DMS114 treated with DMSO at 0.1 percent for 48 hours (cell line): Measurements from ENCODE around the gene XRCC6.
"Not testable (repeated sequence)": the region's sequence is repeated elsewhere in the genome, so short reads cannot be mapped to it uniquely, and the experiment has no call there.

Source experiments
- DNase-seq: peaks from one replicate; lab custom pipeline; 2025; ENCODE audit not compliant: unreplicated experiment; lab: John Stamatoyannopoulos, UW

XRCC6 gene

GRCh38 chr22:41598081-41598480 is 23.0 kb upstream of the XRCC6 start:
- no peak for DNase-seq

GRCh38 chr22:41598891-41599635 is 22.0 kb upstream of the XRCC6 start:
- no peak for DNase-seq

DNA sequence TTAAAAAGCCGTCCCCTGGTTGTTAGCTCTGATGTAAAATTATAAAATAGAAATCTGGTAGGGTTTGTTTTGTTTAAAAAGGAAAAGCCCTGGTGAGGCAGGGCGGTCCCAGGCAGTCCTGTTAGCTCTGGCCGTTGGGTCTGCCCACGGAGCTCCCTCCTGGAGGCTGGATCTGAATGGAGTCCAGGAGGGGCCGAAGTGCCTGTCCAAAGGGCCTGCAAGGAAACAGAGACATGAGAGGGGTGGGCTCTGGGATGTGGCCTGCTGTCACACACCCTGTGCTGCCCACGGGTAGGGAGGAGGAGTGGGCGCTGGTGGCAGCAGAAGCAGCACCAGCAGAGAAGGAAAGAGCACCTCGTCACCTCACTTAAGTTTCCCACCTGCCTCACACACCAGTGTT is 20.1 kb upstream of the XRCC6 start:
- DNase-seq, result no peak

- DNase-seq, result no peak
These were observed 17.2 kb upstream of the XRCC6 start for GRCh38 chr22:41603873-41604332.

DNA sequence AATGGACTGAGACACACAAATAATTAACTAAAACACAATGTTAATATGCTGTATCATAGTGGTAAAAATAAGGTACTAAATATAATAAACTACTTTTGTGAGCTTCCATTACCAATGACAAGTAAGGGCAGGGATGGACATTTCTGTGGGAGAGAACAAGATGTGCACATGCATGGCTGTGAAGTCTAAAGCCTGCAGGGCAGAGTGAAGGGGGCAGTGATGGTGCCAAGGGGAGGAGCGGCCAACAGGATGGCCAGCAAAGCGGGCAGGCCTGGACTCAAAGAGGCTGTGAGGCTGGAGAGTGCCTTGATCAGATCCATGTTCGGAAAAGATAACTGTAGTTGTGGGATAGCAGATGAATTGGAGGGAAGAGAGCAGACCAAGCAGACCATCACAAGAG is 12.7 kb upstream of the XRCC6 start:
- DNase-seq, result no peak

DNA sequence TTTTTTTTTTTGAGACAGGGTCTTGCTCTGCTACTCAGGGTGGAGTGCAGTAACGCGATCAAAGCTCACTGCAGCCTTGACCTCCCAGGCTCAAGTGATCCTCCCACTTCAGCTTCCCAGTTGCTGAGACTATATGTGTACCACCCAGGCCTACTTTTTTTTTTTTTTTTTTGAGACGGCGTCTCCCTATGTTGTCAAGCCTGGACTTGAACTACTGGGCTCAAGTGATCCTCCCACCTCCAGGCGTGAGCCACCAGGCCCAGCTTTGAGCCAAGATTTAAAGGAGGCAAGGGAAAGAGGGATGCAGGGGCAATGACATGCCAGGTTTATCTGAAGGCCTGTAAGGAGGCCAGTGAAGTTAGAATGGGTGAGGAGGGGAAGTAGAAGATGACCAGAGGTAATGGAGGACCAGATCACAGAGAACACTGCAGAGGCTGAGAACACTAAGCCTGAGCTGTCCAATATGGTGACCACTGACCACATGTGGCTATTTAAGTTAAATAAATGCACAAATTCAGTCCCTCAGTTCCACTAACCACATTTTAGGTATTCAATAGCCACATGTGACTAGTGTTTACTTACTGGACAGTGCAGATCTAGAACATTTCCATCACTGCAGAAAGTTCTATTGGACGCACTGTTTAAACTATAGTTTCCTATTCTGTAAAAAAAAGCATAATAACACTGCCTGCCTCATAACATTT is 8.3 kb upstream of the XRCC6 start:
- DNase-seq, result no peak

DNA sequence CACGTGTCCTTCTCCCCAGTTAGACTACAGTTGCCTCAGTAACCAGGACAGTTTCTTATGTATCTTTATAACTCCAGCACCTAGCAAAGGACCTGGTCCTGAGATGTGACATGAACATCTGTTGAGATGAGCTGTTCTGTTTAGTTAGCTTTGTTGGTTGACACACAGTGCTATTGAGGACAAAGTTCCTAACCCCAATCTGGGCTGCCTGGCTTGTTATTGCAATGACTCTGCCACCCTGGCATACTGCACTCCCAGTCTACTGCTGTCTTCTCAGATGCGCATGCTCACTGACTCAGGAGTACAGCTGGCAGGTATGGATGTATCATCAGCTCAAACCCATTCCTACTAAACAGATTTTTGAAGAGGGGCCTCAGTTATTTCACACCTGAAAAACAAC is 7.6 kb upstream of the XRCC6 start:
- no peak for DNase-seq

- DNase-seq, result no peak
These were observed 1.0 kb upstream of the XRCC6 start for GRCh38 chr22:41619979-41620588.

DNA sequence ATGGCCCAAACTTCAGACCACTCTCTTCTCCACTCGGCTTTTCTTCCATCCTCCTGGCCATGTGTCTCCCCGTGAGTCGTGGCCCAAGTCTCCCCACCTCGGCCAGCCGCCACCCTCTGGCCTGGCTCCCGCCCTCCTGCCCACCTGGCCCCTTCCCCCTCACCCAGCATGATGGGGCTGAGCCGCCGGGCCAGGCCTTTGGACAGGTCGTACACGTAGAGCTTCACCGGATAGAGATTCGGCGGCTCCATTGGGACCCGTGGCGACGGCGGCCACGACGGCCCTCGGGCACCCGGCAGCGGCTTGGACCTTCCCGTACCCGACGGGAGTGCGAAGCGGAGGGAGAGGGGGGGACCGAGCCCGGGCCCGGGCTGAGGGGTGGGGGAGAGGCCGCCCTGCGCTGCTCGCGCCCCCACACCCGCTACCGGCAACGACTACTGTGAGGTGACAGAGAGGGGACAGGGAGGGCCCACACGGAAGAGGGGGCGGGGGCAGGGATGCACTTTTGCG is 451 bp upstream of the XRCC6 start, which contains the start of gene DESI1:
DESI1 (minus strand) TSS at position 455 of the 510 bp plus-strand sequence; CDS start at position 251, 204 bp downstream.
- DNase-seq, result no peak

- no peak for DNase-seq
These were observed 750 bp downstream of the XRCC6 start for GRCh38 chr22:41621911-41622179.

- DNase-seq, result no peak
These were observed 4.5 kb downstream of the XRCC6 start for GRCh38 chr22:41625577-41625976.

DNA sequence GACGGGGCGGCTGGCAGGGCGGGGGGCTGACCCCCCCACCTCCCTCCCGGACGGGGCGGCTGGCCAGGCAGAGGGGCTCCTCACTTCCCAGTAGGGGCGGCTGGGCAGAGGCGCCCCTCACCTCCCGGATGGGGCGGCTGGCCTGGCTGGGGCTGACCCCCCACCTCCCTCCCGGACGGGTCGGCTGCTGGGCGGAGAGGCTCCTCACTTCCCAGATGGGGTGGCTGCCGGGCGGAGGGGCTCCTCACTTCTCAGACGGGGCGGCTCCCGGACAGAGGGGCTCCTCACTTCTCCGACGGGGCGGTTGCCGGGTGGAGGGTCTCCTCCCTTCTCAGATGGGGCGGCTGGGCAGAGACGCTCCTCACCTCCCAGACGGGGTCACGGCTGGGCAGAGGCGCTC is 10.0 kb downstream of the XRCC6 start:
- DNase-seq, result not testable (repeated sequence)

- not testable (repeated sequence) for DNase-seq
These were observed 10.5 kb downstream of the XRCC6 start for GRCh38 chr22:41631615-41632014.

DNA sequence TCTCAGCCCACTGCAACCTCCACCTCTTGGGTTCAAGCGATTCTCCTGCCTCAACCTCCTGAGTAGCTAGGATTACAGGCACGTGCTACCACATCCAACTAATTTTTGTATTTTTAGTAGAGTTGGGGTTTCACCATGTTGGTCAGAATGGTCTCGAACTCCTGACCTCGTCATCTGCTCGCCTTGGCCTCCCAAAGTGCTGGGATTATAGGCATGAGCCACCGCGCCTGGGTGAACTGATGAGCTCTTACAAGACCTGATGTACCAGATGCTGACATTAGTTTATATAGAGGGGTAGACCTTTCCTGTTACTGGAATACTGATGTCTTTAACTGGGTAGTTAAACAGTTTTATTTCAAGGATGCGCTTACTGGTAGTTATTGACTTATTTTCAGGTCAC is 13.5 kb downstream of the XRCC6 start:
- not testable (repeated sequence) for DNase-seq

DNA sequence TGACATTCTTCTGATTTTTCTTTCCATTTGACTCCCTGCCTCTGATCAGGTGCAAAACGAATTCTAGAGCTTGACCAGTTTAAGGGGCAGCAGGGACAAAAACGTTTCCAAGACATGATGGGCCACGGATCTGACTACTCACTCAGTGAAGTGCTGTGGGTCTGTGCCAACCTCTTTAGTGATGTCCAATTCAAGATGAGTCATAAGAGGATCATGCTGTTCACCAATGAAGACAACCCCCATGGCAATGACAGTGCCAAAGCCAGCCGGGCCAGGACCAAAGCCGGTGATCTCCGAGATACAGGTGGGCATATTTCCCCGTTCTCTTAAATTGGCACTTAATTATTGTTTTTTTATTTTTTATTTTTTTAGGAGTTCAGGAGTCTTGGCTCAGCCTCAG is 15.4 kb downstream of the XRCC6 start:
- no peak for DNase-seq

DNA sequence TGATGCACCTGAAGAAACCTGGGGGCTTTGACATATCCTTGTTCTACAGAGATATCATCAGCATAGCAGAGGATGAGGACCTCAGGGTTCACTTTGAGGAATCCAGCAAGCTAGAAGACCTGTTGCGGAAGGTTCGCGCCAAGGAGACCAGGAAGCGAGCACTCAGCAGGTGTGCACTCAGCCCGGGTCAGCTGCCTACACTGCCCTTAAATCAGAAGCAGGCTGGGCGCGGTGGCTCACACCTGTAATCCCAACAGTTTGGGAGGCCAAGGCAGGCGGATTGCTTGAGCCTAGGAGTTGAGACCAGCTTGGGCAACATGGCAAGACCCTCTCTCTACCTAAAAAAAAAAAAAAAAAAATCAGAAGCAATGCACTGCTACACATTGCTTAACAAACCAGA is 16.5 kb downstream of the XRCC6 start:
- DNase-seq, result not testable (repeated sequence)

- DNase-seq, result no peak
These were observed 17.0 kb downstream of the XRCC6 start for GRCh38 chr22:41638124-41638523.

DNA sequence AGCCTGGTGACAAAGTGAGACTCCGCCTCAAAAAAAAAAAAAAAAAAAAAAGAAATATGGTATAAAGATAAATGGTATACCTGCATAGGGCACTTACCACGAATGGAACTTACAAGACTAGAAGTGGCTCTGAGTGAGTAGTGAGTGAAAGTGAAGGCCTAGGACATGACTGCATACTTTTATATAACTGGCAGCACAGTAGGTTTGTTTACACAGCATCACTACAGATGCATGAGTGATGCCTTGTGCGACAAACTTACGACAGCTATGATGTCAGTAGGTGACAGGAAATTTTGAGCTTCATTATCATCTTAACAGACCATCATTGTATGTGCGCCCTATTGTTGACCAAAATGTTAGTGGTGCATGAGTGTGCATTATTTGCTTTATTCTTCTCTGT is 17.7 kb downstream of the XRCC6 start:
- DNase-seq, result no peak

DNA sequence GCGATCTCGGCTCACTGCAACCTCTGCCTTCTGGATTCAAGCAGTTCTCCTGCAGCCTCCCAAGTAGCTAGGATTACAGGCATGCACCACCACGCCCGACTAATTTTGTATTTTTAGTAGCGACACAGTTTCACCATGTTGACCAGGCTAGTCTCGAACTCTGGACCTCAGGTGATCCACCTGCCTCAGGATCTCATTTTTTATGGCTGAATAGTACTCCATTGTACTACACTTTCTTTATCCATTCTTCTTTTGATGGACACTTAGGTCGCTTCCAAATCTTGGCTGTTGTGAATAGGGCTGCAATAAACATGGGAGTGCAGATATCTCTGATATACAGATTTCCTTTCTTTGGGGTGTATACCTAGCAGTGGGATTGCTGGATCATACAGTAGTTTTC is 20.8 kb downstream of the XRCC6 start:
- DNase-seq, result no peak

- no peak for DNase-seq
These were observed 21.4 kb downstream of the XRCC6 start for GRCh38 chr22:41642331-41643110.

DNA sequence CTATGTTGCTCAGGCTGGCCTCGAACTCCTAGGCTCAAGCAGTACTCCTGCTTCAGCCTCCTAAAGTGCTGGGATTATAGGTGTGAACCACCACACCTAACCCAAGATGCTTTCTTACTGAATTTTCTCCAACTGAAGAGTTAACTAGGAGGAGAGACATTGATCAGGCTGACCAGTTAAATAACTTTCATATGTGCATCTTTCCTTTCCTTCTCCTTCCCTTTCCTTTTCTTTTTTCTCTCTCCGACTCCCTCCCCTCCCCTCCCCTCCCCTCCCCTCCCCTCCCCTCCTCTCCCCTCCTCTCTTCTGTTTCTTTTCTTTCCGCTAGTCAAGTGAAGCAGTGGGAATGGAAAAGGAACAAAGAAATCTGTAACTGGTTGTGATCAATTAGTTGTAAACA is 26.7 kb downstream of the XRCC6 start:
- no peak for DNase-seq
